Measurements from ENCODE around the gene INTS15.

DNA sequence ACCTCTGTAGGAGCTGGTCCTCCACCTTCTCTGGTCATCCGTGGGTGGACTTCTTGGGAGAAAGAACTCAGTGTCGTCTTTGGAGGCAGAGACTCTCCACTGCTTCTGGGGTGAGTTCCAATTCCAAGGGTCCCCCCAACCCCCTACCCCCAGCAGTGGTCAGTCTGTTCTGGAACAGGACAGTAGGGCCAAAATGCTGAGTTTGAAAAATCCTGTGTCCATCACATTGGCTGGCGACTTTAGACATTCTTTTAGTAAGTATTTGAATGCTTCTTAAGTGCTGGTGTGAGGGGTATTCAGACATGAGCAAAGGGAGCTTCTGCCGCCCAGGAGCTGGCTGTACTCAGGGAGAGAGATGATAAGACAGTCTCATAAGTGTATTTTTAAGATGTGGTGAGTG, 49.2 kb downstream of the INTS15 start:
- no peak for TF ChIP-seq EZH2 (IDR thresholded peaks at IDR 0.05; ENCODE audit: low read depth)
- TF ChIP-seq, protein P1, sequence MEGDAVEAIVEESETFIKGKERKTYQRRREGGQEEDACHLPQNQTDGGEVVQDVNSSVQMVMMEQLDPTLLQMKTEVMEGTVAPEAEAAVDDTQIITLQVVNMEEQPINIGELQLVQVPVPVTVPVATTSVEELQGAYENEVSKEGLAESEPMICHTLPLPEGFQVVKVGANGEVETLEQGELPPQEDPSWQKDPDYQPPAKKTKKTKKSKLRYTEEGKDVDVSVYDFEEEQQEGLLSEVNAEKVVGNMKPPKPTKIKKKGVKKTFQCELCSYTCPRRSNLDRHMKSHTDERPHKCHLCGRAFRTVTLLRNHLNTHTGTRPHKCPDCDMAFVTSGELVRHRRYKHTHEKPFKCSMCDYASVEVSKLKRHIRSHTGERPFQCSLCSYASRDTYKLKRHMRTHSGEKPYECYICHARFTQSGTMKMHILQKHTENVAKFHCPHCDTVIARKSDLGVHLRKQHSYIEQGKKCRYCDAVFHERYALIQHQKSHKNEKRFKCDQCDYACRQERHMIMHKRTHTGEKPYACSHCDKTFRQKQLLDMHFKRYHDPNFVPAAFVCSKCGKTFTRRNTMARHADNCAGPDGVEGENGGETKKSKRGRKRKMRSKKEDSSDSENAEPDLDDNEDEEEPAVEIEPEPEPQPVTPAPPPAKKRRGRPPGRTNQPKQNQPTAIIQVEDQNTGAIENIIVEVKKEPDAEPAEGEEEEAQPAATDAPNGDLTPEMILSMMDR (conservative IDR thresholded peaks at IDR 0.05): no peak
